GM21576 (cell line): Measurements from ENCODE around the gene IL4I1.
A peak's percentile ranks its signal among the peaks of the same experiment; 100 is the strongest.
"Not testable (repeated sequence)": the region's sequence is repeated elsewhere in the genome, so short reads cannot be mapped to it uniquely, and the experiment has no call there.

Experiments used
- ATAC-seq: cut with Tn5 transposase; IDR thresholded peaks from one replicate; pipeline ENCODE4 v1.9.1; 2021; ENCODE audit warnings: mild to moderate bottlenecking, moderate library complexity; ENCODE audit not compliant: unreplicated experiment

The IL4I1 gene, protein sequence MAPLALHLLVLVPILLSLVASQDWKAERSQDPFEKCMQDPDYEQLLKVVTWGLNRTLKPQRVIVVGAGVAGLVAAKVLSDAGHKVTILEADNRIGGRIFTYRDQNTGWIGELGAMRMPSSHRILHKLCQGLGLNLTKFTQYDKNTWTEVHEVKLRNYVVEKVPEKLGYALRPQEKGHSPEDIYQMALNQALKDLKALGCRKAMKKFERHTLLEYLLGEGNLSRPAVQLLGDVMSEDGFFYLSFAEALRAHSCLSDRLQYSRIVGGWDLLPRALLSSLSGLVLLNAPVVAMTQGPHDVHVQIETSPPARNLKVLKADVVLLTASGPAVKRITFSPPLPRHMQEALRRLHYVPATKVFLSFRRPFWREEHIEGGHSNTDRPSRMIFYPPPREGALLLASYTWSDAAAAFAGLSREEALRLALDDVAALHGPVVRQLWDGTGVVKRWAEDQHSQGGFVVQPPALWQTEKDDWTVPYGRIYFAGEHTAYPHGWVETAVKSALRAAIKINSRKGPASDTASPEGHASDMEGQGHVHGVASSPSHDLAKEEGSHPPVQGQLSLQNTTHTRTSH

DNA sequence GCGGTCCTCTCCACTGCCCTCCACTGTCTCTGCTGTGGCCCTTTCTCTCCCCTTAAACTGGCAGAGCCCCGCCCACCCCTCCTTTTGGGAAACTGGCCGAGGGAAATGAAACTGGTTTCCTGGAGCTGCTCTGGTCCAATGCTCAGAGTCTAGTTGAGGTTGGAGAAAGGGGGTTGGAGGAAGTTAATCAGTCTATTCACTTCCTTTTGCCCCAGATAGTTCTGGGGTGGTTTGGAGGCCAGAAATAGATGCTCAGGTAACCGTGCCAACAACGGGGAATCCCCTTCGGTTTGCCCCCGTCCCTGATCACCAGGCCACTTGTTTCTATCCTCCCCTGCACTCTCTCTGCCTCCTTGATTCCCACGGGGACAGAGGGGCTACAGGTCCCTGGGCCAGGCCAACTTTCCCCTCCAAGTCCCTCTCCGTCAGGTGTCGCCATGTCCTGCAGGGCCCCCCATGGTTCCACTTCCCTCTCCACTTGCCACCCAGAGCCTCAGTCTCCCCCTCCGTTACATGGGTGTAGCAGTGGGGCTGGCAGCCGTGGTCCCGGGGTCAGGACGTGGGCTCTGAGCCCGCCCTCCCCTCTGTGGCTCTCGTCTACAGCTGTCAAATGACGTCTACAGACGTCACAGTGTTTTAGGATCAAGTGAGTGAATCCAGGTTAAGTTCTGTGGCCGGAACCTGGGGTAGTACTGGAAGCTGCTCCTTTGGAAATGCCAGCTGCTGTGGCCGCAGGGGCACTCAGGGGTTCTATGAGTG is at the start of gene IL4I1:
Gene IL4I1, minus strand, starts transcription at position 25 of the 759 bp plus-strand sequence. CDS start 727 bp downstream, outside the sequence.
- ATAC-seq: peak; percentile 60

DNA sequence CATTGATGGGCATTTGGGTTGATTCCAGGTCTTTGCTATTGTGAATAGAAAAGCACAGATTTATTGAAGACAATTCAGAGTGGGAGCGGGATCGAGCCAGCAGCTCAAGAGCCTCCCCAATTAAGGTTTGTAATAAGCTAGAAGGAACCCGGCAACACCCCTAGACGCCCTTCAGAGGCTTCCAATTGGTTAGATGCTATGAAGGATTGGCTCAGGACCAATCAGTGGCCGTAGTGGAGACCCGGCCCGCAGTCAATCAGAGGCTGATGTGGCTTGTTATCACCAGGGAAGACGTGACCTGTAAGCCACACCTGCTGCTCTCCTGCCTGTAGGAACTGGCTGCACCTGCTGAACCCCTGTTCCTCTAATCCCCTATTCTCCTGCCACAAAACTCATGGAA is 49.7 kb upstream of the IL4I1 start:
- no peak for ATAC-seq

DNA sequence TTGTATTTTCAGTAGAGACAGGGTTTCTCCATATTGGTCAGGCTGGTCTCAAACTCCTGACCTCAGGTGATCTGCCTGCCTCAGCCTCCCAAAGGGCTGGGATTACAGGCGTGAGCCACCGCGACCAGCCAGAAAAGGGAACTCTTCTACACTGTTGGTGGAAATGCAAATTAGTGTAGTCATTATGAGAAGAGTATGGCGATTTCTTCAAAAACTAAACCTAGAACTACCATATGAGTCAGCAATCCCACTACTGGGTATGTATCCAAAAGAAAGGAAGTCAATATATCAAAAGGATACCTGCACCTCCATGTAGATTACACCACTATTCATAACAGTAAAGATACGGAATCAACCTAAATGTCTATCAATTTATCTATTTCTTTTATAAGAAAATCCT is 47.9 kb upstream of the IL4I1 start:
- not testable (repeated sequence) for ATAC-seq

DNA sequence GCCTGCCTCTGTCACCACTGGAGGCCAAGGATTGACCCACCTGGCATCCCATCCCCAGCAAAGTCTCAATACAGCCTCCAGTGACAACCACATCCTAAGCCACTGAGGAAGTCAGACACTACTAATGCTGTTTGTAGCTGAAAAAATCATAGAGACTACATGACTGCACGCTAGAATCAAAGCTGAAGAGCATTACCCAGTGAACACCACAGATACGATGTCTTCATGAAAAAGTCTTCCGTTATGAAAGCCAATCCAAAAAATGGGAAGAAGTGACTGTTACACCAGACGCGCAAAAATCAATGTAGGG is 43.8 kb upstream of the IL4I1 start:
- ATAC-seq: no peak

DNA sequence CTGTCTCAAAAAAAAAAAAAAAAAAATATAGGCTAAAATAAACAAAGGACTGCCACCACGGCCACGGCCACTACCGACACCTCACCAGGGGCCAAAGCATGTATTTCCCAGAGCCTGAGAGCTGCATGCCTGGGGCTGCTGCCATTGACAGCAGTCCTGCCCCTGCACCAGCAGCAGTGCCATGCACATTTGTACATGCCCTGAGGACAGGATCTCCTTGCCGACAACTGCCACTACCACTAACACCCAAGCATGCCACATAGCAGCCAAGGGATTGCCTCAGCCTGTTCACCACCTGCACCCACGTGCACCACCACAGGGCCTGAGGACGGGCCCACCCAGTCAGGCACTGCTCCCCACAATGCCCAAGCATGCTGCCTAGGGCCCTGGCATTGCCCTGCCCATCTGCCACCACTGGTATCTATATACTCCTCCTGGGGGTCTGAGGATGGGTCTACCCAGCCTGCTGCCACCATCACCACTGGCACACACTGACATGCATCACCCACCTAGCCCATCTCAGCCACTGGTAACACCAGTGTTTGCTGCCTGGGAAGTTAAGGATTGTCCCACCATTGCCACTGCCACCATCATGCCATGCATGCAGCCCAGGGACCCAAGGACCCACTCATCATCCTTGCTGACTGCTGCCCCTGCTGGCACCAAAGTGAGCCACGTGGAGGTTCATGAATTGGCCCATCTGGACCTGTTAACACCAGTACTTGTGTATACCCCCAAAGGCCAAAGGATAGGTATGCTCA is 43.2 kb upstream of the IL4I1 start:
- no peak for ATAC-seq

DNA sequence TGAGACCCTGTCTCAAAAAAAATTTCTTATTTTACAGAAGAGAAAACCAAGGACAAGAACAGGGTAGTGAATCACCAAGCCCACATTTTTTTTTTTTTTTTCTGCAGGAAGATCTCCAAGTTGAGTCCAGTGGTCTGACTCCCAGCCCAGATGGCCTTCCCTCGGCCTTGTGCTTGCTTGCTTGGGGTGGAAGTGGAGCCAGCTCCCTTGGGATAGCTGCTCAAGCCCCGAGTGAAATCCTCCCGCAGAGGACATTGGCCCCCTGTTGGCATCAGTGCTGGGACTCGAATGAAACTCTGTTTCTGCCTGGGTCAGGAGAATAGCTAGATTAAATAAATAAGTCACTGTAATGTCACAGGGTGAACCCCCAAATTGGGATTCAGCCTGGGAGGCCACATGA is 42.0 kb upstream of the IL4I1 start:
- no peak for ATAC-seq

DNA sequence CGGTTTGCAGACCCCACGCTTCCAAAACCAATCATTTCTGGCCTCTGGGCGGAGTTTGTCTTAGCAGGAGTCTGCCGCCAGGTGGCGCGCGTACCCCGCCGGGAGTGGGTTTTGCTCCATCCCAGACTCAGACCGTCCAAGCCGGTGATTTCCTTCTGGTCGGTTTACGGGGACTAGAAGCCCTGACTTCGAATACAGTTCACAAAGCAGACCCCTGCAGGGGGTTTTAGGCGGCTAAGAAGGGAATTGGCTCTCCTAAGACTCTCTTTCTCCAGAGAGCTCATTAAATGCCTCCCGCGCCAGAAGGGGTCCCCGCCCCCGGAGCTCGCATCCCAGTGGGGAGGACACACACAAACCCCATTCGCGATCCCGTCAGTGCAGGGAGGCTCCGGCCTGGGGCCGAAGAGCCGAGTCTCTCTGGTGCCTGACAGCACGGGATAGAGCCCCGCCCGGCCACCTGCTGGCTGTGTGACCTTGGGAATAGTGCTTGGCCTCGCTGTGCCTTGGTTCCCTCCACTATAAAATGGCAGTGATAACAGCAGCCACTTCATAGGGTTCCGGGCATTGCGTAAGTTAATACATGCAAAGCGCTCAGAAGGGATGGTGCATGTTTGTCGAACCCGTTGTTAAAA is 41.2 kb upstream of the IL4I1 start:
- ATAC-seq: no peak

DNA sequence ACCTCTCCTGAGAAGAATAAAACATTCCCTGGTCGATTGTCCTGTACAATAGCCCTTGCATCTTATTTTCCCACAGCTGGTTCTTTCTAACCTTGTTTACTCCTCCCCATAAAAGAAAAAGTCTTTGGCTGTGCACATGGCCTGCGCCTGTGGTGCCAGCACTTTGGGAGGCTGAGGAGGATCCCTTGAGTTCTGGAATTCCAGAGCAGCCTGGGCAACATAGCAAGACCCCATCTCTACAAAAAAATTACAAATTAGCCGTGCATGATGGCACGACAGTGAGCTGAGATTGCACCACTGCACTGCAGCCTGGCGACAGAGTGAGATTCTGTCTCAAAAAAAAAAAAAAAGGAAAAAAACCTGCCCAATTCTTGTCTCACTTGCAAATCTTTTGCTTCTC is 39.9 kb upstream of the IL4I1 start:
- no peak for ATAC-seq

DNA sequence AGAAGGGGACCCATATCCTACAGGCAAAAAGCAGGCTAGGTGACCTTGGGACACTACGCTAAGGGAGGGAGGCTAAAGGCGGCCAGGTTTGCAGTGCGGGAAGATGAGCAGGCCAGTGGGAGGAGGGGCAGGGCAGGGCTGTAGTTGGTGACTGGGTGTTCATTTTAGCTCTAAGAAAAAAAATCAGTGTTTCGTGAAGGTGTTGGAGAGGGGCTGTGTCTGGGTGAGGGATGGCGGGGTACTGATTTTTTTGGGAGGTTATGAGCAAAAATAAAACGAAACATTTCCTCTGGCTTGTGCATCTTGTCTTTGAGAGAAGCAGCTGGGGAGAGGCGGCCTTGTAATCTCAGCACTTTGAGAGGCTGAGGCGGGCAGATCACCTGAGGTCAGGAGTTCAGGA is 37.0 kb upstream of the IL4I1 start:
- no peak for ATAC-seq

DNA sequence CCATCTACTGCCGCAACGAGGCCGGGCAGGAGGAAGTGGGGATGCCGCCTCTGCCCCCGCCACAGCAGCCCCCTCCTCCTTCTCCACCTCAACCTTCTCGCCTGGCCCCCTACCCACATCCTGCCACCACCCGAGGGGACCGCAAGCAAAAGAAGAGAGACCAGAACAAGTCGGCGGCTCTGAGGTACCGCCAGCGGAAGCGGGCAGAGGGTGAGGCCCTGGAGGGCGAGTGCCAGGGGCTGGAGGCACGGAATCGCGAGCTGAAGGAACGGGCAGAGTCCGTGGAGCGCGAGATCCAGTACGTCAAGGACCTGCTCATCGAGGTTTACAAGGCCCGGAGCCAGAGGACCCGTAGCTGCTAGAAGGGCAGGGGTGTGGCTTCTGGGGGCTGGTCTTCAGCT is 36.0 kb upstream of the IL4I1 start:
- no peak for ATAC-seq

DNA sequence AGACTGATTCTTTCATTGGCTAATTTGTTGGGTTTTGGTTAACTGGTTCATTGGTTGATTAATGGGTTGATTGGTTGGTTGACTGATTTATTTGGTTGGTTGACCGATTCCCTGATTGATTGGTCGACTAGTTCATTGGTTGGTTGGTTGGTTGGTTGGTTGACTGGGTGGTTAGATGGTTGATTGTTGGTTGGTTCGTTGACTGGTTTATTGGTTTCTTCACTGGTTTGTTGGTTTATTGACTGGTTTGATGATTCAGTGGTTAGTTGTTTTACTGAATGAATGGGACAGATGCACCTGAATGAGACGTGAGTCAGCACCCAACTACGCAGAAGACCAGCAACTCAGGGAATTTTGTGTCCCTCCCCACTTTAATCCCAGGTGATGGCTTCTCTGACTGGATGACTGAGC is 35.4 kb upstream of the IL4I1 start:
- no peak for ATAC-seq

DNA sequence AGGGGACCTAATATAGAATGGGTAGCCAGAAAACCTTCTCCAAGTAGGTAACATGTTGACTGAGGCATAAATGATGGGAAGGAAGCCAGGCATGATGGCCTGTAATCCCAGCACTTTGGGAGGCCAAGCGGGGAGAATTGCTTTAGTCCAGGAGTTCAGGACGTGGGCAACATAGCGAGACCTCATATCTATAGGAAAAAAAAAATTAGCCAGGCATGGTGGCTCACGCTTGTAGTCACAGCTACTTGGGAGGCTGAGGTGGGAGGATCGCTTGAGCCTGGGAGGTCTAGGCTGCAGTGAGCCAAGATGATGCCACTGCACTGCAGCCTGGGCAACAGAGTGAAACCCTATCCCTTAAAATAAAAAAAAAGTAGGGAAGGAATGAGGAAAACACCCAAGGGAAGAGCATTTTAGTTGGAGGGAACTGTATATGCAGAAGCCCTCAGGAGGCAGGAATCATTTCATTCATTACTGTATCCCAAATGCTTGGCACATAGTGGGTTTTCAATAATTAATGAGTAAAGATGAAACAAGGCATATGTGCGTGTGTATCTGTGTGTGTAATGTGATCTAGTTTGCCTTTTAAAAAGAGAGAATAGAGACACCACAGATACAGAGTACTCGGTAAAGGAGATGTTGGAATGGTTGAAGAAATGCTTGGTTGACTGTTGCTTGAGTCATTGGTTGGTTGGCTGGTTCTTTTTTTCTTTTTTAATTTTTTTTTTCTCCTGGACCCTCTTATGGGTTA is 34.8 kb upstream of the IL4I1 start:
- ATAC-seq: no peak

DNA sequence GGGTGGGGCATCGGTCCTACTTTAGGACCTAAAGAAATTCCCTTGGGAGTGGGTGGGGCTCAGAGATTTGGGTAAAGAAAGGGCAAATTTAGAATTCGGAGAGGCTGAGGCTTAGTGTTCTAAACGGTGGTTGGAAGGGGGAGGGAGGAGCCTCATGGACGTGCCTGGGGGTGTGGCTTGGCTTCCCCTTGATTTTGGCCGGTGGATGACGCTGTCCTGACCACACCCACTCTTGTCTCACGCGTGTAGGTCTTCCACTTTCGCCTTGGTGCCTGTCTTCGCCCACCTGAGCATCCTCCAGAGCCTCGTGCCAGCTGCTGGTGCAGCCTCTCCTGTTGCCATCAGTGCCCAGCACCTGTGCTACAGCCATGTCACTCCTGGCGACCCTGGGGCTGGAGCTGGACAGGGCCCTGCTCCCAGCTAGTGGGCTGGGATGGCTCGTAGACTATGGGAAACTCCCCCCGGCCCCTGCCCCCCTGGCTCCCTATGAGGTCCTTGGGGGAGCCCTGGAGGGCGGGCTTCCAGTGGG is 33.9 kb upstream of the IL4I1 start:
- ATAC-seq: no peak

DNA sequence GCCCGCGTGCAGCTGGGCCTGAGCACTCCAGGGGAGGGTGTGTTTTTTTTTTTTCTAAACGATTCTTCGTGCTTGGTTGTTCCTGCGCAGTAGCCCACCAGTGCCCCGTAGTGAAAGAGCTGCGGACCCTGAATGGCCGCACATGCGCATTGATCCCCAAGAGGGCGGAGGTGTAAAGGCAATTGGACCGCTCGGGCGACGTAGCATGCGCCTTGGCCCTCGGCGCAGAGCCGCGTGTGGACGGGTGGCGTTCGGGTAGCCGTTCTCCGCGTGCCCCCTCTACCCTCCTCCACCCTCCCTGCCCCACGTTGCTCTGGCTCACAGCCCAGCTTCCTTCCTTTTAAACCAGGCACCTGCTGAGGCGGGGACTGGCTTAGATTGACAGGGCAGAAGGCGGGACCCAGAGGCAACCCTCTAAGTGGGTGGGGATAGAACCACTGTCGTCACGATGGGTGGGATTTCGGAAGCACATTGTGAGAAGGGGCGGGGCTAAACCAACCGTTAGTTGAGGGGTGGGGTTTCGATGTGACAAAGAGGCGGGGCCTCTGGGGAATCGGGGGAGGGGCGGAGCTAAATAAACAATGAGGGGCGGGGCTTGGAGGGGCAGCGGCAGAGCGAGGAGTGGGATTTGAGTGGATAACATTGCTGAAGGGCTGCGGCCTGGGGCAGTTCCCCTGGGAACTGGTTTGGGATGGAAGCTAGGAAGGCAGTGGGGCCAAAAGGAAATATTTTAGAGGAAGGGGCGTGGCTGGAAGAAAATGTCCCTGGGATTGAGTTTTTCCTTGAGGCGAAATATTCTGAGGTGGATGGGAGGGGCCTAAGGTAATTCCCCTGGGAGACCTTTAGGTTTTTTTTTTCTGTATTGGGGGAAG is 33.2 kb upstream of the IL4I1 start:
- peak; percentile 57 for ATAC-seq

DNA sequence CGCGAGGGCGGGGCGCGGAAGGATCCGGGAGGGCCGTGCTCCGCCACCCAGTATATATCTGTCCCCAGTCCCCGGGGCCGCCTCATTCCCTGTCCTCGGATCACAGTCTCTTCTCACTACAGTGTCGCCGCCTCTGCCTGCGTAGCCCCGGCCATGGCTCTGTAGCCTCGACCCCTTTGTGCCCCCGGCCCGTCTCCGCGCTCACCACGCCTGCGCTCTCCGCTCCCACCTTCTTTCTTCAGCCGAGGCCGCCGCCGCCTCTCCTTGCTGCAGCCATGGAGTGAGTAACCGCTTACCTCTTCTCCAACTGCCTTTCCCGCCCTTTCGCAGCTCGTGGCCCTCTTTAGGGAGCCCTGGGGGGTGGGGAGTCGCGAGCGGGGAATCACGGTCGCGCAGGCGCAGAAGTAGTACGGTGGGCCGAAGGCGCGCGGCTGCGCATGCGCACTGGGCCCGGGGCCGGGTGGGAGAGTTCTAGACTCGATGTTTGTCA is 32.5 kb upstream of the IL4I1 start, which contains the start of the genes ATF5 and NUP62:
Gene ATF5, plus strand, starts transcription at position 85 of the 490 bp plus-strand sequence. CDS start 1,646 bp downstream, outside the sequence.
Gene NUP62, minus strand, starts transcription at position 384 of the 490 bp plus-strand sequence. CDS start 19,697 bp downstream, outside the sequence.
- peak; percentile 29 for ATAC-seq

DNA sequence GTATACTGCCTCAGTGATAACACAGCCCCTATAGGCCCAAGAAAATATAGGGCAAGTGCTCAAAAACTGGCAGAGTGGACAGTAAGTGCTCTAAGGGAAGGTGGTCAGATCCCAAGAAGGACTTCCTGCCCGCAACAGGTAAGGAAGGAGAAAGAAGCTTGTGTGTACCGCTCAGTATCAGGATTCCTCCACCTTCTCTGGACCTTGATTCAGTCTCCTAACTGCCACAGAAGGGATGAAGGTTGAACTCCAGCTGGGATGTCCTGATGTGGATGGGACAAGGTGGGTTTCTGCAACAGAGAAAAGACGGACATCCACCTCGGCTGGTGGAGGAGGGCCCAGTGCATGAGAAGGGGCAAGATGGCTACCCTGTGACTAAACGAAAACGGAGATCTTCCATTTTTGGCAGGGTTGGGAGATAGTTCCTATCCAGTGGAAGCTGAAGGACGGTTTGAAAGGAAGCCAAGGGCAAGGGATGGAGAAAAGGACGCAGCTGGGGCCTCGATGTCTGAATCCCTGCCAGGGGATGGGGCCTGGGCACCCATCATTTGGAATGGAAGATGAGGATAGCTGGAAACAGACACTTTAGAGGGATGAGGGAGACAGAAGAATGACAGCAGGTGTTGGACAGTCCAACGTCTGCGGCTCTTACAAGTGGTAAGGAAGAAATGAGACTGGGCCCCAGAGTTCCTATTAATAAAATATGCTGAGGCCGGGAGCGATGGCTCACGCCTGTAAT is 31.0 kb upstream of the IL4I1 start:
- ATAC-seq: no peak

DNA sequence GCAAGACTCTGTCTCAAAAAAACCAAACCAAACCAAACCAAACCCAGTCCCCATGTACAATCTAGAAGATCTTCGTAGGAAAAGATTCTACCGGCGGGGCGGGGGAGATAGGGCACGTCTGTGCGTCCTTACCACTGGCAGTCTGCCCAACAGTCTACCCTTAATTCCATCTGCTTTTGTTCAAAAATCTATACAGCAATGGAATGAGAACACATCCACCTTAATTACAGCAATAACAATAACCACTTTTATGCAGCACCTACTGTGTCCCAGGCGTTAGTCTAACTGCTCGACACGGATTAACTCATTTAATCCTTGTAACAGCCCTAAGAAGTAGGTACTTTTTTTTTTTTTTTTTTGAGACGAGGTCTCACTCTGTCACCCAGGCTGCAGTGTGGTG is 29.8 kb upstream of the IL4I1 start:
- ATAC-seq: no peak

DNA sequence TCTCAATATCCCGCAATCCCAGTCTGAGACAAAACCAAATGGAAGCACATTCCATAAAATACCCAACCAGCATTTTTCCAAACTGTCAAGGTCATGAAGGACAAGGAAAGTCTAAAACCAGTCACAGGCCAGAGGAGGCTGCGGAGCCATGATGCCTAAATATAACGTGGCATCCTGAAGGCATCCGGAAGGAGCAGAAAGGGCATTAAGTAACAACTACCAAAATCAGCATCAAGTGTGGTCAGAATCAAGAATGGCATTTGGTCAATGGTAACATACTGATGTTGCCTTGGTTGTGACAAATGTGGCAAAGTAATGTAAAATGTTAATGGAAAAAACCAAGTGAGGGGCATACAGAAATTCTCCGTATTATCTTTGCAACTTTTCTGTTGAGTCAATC is 28.8 kb upstream of the IL4I1 start:
- ATAC-seq: no peak
